Sigmoid colon (tissue), 7 donors: ENCODE results near the gene FDX1. TPM values are rescaled to one million over a fixed set of nuclear protein-coding genes. Genes with fewer than 3 reads are reported as not detected.
"Not testable (repeated sequence)": the region's sequence is repeated elsewhere in the genome, so short reads cannot be mapped to it uniquely, and the experiment has no call there.

Experiments used
- DNase-seq: peaks from one replicate; pipeline ENCODE4 v3.0.0-alpha.2; 2019
- H3K27ac ChIP-seq, 4 donors: fragments of 200-600 bp; sonication (generic); one replicate each; pipeline ENCODE4 v1.5.1; 2016 to 2019; ENCODE audit warnings: mild to moderate bottlenecking in 1 of 4
- H3K27me3 ChIP-seq, 3 donors: fragments of 200-600 bp; sonication (generic); one replicate each; pipeline ENCODE4 v1.5.1; 2019; ENCODE audit warnings: mild to moderate bottlenecking in 1 of 3
- H3K36me3 ChIP-seq, 4 donors: fragments of 200-600 bp; sonication (generic); one replicate each; pipeline ENCODE4 v1.5.1; 2016 to 2019
- H3K4me1 ChIP-seq, 4 donors: fragments of 200-600 bp; sonication (generic); one replicate each; pipeline ENCODE4 v1.5.1; 2017 to 2019
- H3K4me3 ChIP-seq, 4 donors: fragments of 200-600 bp; sonication (generic); one replicate each; pipeline ENCODE4 v1.5.1; 2017 to 2019; ENCODE audit warnings: mild to moderate bottlenecking in 2 of 4, moderate library complexity in 1 of 4
- H3K9me3 ChIP-seq, 4 donors: fragments of 200-600 bp in 3 of 4; sonication (generic) in 3 of 4; one replicate each; pipeline versions ENCODE4 v1.5.1 to v1.6.1; 2013 to 2019
- EP300 ChIP-seq, 4 donors: sonication (generic); formaldehyde crosslinking; IDR thresholded peaks; one replicate each; pipeline ENCODE4 v1.6.1; 2017; ENCODE audit warnings: antibody characterized with exemption in 4 of 4
- POLR2A ChIP-seq, 2 donors: fragments of 450-650 bp; IDR thresholded peaks; one replicate each; pipeline ENCODE4 v1.6.1; 2016; ENCODE audit warnings: antibody characterized with exemption in 2 of 2, mild to moderate bottlenecking in 2 of 2, moderate library complexity in 2 of 2
- POLR2AphosphoS5 ChIP-seq, 4 donors: sonication (generic); formaldehyde crosslinking; IDR thresholded peaks; one replicate each; pipeline ENCODE4 v1.6.1; 2017; ENCODE audit warnings: antibody characterized with exemption in 4 of 4
- WGBS, 2 donors: extraction: QIAGEN DNeasy Blood & Tissue Kit; methylation state at CpG; one replicate each; pipeline ENCODE4 v1.1.7; 2013; 5-methylcytosine and 5-hydroxymethylcytosine counted together
- intact Hi-C: fragments of 100-400 bp; cut with DNase I; formaldehyde crosslinking; loops from one replicate; pipeline ENCODE4 v1.15.1; 2023
- polyA plus RNA-seq, 3 donors: library from polyadenylated mRNA; stranded (reverse); fragments of 200-250 nt; gene quantifications; one replicate each; pipeline ENCODE4 v1.2.3, GENCODE V29; 2013
- total RNA-seq, 4 donors: library from RNA; depleted of rRNA; stranded (reverse); fragments of >200 nt; gene quantifications; one replicate each; pipeline ENCODE4 v1.1.0, GENCODE V29; 2016
- TF ChIP-seq, protein P1 (sequence below), 4 experiments: fragments of 450-650 bp in 3 of 4; fragments of 200-600 bp in 1 of 4; IDR thresholded peaks; one replicate each; pipeline ENCODE4 v1.5.1; 2016 to 2019; ENCODE audit warnings: antibody characterized with exemption in 4 of 4, mild to moderate bottlenecking in 3 of 4, moderate library complexity in 2 of 4
- donor health status: healthy with polysubstance abuse.
- donor health status: Bipolar disorder and iron deficiency.
- donor health status: healthy.

FDX1 gene
- total and polyA plus RNA-seq, 7 donors, result 10.5 to 33.1 (median 13.8) TPM

DNA sequence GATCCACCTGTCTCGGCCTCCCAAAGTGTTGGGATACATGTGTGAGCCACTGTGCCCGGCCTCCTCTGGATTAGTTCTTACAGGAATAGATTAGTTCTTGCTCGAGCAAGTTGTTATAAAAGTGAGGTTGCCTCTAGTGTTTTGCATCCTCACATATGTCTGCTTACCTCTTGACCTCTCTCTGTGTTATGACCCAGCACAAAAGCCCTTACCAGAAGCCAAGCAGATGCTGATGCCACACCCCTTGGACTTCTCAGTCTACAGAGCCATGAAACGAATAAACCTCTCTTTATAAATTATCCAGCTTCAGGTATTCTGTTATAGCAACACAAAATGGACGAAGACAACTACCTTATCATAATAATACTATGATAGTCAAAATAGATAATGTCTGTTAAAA is 22.4 kb upstream of the FDX1 start:
- WGBS, 2 donors, result 86 to 87% methylated on average over 5 of the region's 5 CpGs
- no peaks in the 10 kb centered on the region for H3K27me3 ChIP-seq
- no peaks in the 10 kb centered on the region for H3K9me3 ChIP-seq
- H3K4me1 ChIP-seq, result no peaks in the 10 kb centered on the region
- H3K27ac ChIP-seq, result no peak overlapping the region
- no peak for TF ChIP-seq POLR2A (IDR thresholded peaks at IDR 0.05)
- TF ChIP-seq, protein P1, sequence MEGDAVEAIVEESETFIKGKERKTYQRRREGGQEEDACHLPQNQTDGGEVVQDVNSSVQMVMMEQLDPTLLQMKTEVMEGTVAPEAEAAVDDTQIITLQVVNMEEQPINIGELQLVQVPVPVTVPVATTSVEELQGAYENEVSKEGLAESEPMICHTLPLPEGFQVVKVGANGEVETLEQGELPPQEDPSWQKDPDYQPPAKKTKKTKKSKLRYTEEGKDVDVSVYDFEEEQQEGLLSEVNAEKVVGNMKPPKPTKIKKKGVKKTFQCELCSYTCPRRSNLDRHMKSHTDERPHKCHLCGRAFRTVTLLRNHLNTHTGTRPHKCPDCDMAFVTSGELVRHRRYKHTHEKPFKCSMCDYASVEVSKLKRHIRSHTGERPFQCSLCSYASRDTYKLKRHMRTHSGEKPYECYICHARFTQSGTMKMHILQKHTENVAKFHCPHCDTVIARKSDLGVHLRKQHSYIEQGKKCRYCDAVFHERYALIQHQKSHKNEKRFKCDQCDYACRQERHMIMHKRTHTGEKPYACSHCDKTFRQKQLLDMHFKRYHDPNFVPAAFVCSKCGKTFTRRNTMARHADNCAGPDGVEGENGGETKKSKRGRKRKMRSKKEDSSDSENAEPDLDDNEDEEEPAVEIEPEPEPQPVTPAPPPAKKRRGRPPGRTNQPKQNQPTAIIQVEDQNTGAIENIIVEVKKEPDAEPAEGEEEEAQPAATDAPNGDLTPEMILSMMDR (IDR thresholded peaks at IDR 0.05), result no peak
- no peak for TF ChIP-seq EP300 (IDR thresholded peaks at IDR 0.05)
- no peak for TF ChIP-seq POLR2AphosphoS5 (IDR thresholded peaks at IDR 0.05)
- intact Hi-C loops, result no loop called here
- H3K36me3 ChIP-seq, result no peaks in the 10 kb centered on the region
- H3K4me3 ChIP-seq, result no peak overlapping the region
- no peak for DNase-seq

DNA sequence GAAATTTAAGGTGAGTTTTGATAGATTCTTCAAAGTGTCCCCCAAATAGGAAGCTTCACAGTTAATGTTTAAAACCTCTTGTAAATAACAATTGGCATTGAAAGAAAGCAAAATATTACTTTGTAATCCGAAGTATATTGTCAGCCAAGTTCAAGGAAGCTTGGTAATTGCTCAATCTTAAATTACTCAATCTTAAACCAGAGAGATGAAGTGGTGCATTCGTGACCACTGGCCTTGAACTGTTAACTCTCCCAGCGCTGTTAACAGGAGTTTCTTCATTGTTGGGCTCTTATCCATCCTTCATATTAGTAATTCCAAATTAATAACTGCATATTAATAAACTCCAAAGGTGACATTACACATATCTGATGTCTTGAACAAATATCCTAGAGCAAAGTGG is 20.6 kb upstream of the FDX1 start:
- Histone ChIP-seq H3K4me3 (no peak overlapping the region), H3K9me3 (no peaks in the 10 kb centered on the region), H3K27ac (no peak overlapping the region), H3K36me3 (no peaks in the 10 kb centered on the region), H3K27me3 (no peaks in the 10 kb centered on the region), H3K4me1 (no peaks in the 10 kb centered on the region)
- 24 to 47% methylated on average over 3 of the region's 3 CpGs for WGBS, 2 donors
- intact Hi-C loops, result no loop called here
- no peak for DNase-seq
- TF ChIP-seq POLR2A (IDR thresholded peaks at IDR 0.05), result no peak
- no peak for TF ChIP-seq EP300 (IDR thresholded peaks at IDR 0.05)
- TF ChIP-seq POLR2AphosphoS5 (IDR thresholded peaks at IDR 0.05), result no peak
- TF ChIP-seq, protein P1 (IDR thresholded peaks at IDR 0.05), result no peak

DNA sequence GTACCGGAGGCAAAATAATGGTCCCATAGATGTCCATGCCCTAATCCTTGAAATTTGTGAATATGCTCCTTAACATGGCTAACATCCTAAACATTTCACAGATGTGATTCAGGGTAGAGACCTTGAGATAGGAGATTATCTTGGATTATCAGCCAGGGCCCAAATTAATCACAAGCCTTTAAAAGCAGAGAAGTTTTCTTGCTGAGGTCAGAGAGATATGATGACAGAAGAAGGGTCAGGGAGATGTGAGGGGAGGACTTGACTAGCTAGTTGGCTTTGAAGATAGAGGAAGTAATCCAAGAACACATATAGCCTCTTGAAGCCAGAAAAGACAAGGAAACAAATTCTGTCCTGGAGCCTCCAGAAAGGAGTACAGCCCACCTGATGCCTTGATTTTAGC is 19.1 kb upstream of the FDX1 start:
- no peaks in the 10 kb centered on the region for H3K36me3 ChIP-seq
- 95 to 96% methylated on average over 1 of the region's 1 CpG for WGBS, 2 donors
- DNase-seq, result no peak

DNA sequence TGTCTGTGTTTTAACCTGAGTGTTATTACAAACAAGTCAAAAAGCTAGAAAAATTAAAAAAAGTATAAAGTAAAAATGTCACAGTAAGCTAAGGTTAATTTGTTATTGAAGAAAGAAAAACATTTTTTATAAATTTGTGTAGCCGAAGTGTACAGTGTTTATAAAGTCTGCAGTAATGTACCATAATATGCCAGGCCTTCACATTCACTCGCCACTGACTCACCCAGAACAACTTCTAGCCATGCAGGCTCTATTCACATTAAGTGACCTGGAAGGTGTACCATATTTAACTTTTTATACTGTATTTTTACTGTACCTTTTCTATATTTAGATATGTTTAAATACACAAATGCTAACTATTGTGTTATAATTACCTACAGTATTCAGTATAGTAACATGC is 14.7 kb upstream of the FDX1 start:
- no peak for DNase-seq
- H3K36me3 ChIP-seq, result no peaks in the 10 kb centered on the region
- no peaks in the 10 kb centered on the region for H3K27me3 ChIP-seq
- intact Hi-C loops, result no loop called here
- WGBS, 2 donors, result 91 to 94% methylated on average over 2 of the region's 2 CpGs
- TF ChIP-seq POLR2A (IDR thresholded peaks at IDR 0.05), result no peak
- H3K9me3 ChIP-seq, result no peaks in the 10 kb centered on the region
- no peak overlapping the region for H3K4me3 ChIP-seq
- no peak overlapping the region for H3K27ac ChIP-seq
- H3K4me1 ChIP-seq, result no peaks in the 10 kb centered on the region

More for the DNA sequence above, 19.1 kb upstream of the FDX1 start:
- TF ChIP-seq POLR2A (IDR thresholded peaks at IDR 0.05), result no peak
- no peak for TF ChIP-seq POLR2AphosphoS5 (IDR thresholded peaks at IDR 0.05)
- no peak for TF ChIP-seq EP300 (IDR thresholded peaks at IDR 0.05)
- TF ChIP-seq, protein P1 (IDR thresholded peaks at IDR 0.05), result no peak
- Histone ChIP-seq H3K4me1 (no peaks in the 10 kb centered on the region), H3K27me3 (no peaks in the 10 kb centered on the region), H3K27ac (no peak overlapping the region), H3K9me3 (no peaks in the 10 kb centered on the region), H3K4me3 (no peak overlapping the region)
- intact Hi-C loops, result no loop called here

DNA sequence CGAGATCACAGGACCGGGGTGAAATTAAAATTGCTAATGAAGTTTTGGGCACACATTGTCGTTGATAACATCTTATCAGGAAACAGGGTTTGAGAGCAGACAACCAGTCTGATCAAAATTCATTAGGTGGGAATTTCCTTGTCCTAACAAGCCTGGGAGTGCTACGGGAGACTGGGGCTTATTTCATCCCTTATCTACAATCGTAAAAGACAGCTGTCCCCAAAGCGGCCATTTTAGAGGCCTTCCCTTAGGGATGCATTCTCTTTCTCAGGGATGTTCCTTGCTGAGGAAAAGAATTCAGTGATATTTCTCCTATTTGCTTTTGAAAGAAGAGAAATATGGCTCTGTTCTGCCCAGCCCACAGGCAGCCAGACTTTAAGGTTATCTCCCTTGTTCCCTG is 8.1 kb upstream of the FDX1 start:
- H3K36me3 ChIP-seq, DNase-seq, H3K4me3 ChIP-seq, H3K27me3 ChIP-seq, intact Hi-C loops, H3K4me1 ChIP-seq, H3K27ac ChIP-seq, H3K9me3 ChIP-seq: not testable (repeated sequence)
- 35 to 76% methylated on average over 6 of the region's 6 CpGs for WGBS, 2 donors

DNA sequence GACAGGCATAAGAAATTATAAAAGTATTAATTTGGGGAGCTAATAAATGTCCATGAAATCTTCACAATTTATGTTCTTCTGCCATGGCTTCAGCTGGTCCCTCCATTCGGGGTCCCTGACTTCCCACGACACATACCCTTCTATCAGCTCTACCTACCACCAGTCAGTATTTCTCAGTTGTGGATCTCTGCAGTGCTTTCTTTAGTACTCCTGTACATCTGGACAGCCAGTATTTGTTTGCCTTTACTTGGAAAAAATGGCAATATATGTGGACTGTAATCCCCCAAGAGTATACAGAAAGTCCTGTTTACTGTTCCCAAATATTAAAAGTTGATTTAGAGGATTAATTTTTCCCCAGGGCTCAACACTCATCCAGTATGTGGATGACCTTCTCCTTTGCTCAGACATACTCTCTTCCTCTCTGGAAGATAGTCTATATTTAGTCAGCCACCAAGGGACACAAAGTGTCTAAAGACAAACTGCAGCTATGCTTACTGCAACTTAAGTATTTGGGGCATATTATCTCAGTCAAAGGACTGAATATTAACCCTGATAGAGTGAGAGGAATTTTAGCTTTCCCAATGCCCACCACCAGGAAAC is 7.3 kb upstream of the FDX1 start:
- 95 to 99% methylated on average over 2 of the region's 2 CpGs for WGBS, 2 donors
- intact Hi-C loops, result no loop called here
- no peaks in the 10 kb centered on the region for H3K9me3 ChIP-seq
- DNase-seq, result no peak
- TF ChIP-seq POLR2AphosphoS5 (IDR thresholded peaks at IDR 0.05), result no peak
- TF ChIP-seq, protein P1 (IDR thresholded peaks at IDR 0.05), result no peak
- no peak for TF ChIP-seq EP300 (IDR thresholded peaks at IDR 0.05)
- TF ChIP-seq POLR2A (IDR thresholded peaks at IDR 0.05), result no peak
- H3K36me3 ChIP-seq, result no peaks in the 10 kb centered on the region
- no peaks in the 10 kb centered on the region for H3K4me1 ChIP-seq
- H3K27me3 ChIP-seq, result no peaks in the 10 kb centered on the region
- H3K4me3 ChIP-seq, result no peak overlapping the region
- no peak overlapping the region for H3K27ac ChIP-seq
